NCI-H82 treated with DMSO at 0.1 percent for 48 hours (cell line): Measurements from ENCODE around the gene ZNF672.
A peak's percentile ranks its signal among the peaks of the same experiment; 100 is the strongest.
"Not testable (repeated sequence)": the region's sequence is repeated elsewhere in the genome, so short reads cannot be mapped to it uniquely, and the experiment has no call there.

Experiments
- DNase-seq: peaks from one replicate; lab custom pipeline; 2025; ENCODE audit not compliant: unreplicated experiment; lab: John Stamatoyannopoulos, UW

Gene ZNF672

GRCh38 chr1:248852481-248853405 lies 14.7 kb downstream of the ZNF672 start:
- no peak for DNase-seq

GRCh38 chr1:248853663-248854375 lies 15.8 kb downstream of the ZNF672 start:
- no peak for DNase-seq

GRCh38 chr1:248855580-248855979 lies 17.6 kb downstream of the ZNF672 start:
- no peak for DNase-seq

- no peak for DNase-seq
These were observed 18.2 kb downstream of the ZNF672 start for GRCh38 chr1:248856176-248856575.

GRCh38 chr1:248857201-248857600 lies 19.2 kb downstream of the ZNF672 start:
- no peak for DNase-seq

- no peak for DNase-seq
These were observed 19.7 kb downstream of the ZNF672 start for GRCh38 chr1:248857749-248858095.

- peak; percentile 79 for DNase-seq
These were observed 20.3 kb downstream of the ZNF672 start for GRCh38 chr1:248858096-248858890.

GRCh38 chr1:248858891-248859889 lies 21.2 kb downstream of the ZNF672 start, which contains the start of gene ZNF692:
TSS of gene ZNF692 (minus strand) at chr1:248859085. CDS start at chr1:248858309, 776 bp downstream.
- DNase-seq, result peak; percentile 95

- no peak for DNase-seq
These were observed 22.0 kb downstream of the ZNF672 start for GRCh38 chr1:248860007-248860406.

GRCh38 chr1:248861616-248862015 lies 23.6 kb downstream of the ZNF672 start:
- no peak for DNase-seq

- no peak for DNase-seq
These were observed 24.6 kb downstream of the ZNF672 start for GRCh38 chr1:248862695-248862997.

- peak; percentile 74 for DNase-seq
These were observed 25.2 kb downstream of the ZNF672 start for GRCh38 chr1:248862998-248863881.

GRCh38 chr1:248871837-248872401 lies 33.9 kb downstream of the ZNF672 start:
- DNase-seq, result no peak

- peak; percentile 73 for DNase-seq
These were observed 34.9 kb downstream of the ZNF672 start for GRCh38 chr1:248872752-248873408.

GRCh38 chr1:248873409-248873992 lies 35.5 kb downstream of the ZNF672 start:
- DNase-seq, result peak; percentile 91

- DNase-seq, result peak; percentile 91
These were observed 36.0 kb downstream of the ZNF672 start for GRCh38 chr1:248873993-248874533.

- no peak for DNase-seq
These were observed 43.2 kb downstream of the ZNF672 start for GRCh38 chr1:248881261-248881660.

- DNase-seq, result not testable (repeated sequence)
These were observed 44.4 kb downstream of the ZNF672 start for GRCh38 chr1:248882427-248882826.
